GM19238 (cell line): ENCODE data around the gene VMP1.
"Not testable (repeated sequence)": the region's sequence is repeated elsewhere in the genome, so short reads cannot be mapped to it uniquely, and the experiment has no call there.

Experiments used
- DNase-seq: peaks from one replicate; pipeline ENCODE4 v3.0.0; 2011; ENCODE audit warnings: low spot score; ENCODE audit not compliant: insufficient read length

VMP1 gene

DNA sequence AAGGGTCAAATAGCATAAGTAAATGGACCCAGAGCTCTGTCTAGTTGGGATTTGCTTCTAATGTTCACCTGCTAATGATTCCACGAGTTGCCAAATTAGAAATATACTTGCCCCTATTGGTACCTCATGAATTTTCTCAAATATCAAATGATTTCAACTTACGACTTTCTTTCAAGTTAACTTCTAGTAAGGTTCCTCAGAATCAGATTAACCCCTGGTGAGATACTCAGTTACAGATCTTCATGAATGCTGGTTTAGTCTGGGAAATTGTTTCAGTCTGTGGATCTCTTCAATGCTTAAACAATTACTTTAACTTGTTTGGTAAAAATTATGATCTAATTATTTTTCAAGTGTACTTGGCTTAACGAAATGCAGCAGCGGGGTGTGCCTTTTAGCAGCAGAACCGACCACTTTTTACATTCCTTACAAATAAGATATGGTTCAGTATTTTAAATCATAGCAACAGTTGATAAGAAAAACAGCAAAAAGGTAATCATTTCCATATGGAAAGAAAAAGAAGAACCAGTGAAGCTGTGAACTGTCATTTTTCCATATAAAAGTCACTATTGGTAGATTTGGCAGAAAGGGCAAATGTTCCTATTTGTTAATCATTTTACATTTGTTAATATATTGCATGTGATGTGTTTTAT, 150.8 kb downstream of the VMP1 start:
- no peak for DNase-seq

DNA sequence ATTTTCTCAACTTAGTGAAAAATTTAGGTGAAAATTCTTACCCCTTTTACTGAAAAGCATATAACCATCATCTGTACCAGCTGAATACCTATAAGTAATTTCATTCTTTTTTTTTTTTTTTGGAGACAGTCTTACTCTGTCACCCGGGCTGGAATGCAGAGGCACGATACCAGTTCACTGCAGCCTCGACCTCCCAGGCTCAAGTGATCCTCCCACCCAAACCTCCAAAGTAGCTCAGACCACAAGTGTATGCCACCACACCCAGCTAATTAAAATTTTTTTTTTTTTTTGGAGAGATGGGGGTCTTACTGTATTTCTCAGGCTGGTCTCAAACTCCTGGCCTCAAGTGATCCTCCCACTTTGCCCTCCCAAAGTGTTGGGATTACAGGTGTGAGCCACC, 151.5 kb downstream of the VMP1 start:
- DNase-seq: no peak

DNA sequence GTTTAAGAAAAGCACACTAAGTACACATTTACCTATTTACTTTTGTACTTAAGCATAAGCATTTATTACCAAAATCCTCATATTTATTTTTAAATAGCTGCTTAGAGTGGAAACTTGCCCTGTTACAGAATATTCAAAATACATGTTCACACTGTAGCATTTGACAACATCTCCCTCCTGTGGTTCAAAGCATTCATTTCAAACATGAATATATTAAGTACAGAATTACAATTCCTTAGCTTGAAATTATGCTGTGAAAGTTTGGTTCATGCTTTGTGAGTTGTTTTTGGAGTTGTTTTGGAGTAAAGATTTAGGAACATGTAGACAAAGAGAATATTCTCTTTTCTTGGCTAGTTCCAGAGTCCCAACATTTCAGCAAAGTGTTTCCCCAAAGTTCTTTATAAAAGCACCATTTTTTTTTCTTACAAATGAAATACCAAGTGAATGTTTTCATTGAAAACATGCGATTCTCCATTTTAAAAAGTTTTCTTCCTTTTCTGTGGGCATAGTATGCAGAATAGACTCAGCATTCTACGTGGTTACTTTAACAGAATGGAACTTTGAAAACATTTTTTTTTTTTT, 152.1 kb downstream of the VMP1 start:
- no peak for DNase-seq

DNA sequence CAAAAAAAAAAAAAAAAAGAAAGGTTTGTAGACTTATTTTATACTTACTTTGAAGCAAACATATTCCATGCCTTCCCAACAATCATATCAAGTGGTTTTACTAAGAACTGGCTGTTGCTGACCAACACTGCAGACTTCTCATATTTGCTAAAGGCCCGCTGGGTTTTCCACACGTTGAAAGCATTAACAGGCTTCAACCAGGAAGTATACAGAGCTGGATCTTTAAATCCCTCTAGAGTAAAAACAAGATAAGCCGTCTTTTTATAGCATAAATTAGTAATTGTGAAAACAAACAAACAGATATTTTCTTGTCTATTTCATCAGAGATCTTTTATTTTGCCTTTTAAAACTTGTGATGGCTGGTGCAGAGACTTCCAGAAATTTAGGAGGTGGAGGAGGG, 156.2 kb downstream of the VMP1 start:
- DNase-seq: no peak

DNA sequence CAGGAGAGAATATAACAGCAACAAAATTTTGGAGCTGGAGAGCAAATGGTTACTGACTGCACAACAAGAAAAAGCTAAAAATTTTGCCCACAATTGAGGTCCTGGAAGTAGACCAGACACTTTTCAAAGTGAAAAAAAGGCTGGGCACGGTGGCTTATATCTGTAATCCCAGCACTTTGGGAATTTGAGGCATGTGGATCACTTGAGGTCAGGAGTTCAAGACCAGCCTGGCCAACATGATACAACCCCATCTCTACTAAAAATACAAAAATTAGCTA, 162.4 kb downstream of the VMP1 start:
- DNase-seq: no peak

DNA sequence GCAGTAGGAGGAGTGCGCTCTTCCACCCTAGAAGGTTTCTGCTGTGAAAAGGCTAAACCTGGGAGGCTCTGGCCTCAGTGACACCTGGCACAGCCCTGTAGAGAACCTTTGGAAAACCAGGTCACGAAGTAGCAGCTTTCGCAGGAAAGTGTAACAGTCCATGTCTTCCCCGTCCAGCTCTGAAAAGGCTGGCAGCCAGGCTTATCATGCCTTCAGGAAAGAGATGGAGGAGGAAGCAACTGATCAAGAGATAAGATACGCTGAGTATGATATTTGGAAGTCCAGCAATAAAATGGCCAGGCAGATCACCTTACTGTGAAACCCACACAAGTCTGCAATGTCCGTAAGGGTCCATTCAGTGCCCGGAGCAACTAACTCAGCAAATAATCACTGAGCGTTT, 163.0 kb downstream of the VMP1 start:
- DNase-seq: no peak

DNA sequence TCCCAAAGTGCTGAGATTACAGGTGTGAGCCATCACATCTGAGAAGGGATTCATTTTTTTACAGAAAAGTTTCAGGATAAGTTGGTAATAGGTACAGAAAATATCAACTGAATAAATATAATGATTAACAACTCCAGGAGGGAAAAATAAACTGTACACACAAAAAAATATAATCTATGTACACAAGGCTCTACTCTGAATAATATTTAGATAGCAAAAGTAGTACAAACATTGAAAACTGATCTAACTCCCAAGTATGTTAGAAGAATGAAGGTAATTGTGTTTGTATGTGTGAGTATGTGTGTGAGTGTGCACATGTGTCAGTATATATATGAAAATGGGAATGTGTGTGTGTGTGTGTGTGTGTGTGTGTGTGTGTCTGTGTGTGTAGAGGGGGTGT, 164.9 kb downstream of the VMP1 start:
- DNase-seq: no peak

DNA sequence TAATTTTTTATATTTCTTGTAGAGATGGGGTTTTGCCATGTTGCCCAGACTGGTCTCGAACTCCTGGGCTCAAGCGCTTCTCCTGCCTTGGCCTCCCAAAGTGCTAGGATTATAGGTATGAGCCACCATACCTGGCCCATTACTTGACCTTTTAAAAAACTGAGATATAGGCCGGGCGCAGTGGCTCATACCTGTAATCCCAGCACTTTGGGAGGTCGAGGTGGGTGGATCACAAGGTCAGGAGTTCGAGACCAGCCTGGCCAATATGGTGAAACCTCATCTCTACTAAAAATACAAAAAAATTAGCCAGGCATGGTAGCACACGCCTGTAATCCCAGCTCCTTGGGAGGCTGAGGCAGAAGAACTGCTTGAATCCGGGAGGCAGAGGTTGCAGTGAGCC, 166.0 kb downstream of the VMP1 start:
- not testable (repeated sequence) for DNase-seq

DNA sequence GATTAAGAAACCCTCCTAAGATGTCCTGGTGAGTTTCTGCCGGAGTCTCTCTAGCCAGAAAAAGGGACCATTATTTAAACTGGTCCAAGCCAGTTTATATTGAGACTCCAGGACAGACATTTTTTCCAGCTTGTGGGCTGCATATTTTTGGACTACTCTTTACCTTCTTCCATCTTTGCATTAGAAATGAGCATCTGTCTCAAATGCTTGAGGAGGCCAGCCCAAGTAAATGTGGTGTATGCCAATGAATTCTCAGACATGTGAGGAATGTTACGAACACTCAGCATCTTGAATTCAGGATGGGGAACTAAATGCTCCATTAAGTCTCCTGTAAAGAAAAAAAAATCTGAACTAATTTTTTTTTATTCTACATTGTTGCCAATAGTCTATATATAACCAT, 166.9 kb downstream of the VMP1 start:
- no peak for DNase-seq

DNA sequence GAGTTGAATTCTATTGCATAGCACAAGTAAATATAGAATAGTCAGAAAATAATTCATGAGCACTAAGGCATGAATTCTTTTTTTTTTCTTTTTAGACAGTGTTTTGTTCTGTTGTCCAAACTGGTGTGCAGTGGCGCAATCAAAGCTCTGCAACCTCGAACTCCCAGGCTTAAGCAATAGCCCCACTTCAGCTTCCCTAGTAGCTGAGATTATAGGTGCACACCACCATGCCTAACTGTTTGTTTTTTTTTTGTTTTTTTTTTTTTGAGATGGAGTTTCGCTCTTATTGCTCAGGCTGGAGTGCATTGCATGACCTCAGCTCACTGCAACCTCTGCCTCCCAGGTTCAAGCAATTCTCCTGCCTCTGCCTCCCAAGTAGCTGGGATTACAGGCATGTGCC, 168.7 kb downstream of the VMP1 start:
- no peak for DNase-seq

DNA sequence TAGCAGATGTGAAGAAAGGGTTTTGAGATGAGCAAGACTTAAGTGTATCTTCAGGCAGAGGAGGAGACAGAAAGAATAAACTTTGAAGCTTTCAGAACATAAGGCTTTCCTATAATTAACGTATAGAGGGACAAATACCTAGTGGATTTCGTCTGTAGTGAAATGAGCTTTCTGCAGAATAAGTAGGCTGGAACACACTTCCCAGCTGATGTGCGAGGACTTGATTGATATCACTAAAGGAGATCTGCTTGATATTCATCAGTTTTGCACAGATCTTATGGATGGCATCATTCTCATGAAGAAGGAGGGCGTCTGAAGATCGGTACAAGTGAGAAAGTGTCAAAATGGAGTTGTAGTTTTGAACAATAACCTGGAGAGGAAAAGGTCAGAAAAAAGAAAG, 170.5 kb downstream of the VMP1 start:
- DNase-seq: no peak

DNA sequence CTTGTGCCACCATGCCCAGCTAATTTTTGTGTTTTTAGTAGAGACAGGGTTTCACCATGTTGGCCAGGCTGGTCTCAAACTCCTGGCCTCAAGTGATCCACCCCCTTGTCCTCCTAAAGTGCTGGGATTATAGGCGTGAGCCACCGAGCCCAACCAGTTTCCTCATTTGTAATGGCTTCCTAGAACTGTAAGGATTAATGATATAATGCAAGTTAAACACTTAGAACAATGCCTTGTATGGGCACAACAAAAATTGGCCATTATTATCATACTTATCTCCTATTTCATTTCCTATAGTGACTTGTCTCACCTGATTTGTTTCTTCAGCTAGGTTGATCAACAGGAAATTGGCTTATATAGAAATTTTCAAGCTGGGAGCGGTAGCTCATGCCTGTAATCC, 171.2 kb downstream of the VMP1 start:
- DNase-seq: no peak

DNA sequence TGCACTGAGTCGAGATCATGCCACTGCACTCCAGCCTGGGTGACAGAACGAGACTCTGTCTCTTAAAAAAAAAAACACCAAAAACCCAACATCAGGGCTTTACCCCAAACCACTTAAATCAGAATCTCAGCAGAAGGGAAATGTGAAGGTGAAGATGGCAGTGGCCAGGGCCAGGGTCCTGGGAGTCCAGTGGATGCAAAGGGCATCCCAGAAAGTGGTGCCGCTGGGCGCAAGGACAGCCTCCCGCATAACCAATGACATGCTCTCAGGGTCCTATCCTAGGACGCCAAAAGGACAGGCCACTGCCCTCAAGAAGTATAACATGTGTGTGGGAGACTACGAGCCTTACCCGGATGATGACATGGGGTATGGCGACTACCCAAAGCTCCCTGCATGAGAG, 177.4 kb downstream of the VMP1 start:
- no peak for DNase-seq

DNA sequence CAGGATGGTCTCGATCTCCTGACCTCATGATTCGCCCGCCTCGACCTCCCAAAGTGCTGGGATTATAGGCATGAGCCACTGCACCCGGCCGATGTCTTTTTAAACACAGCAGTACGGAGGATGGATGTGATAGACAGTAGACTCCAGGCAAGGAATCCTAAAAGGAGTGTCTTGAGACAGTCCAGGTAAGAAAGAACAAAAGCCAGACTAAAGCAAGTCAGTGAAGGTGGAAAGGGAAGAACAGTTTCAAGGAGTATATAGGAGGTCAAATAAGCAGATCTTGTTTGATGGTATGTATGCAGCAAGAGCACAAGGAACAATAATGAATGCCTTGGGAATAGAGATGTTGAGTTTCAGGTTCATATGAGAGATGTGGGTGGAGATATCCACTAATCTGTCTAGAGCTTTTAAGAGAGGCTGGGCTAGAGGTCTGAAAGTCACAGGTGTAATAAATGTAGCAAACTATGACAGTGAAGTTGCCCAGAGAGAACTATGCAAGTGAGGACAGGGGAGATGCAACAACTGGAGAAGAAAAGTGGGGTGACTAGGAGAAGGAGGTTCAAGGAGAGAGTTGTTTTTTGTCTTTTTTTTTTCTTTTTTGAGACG, 180.8 kb downstream of the VMP1 start:
- no peak for DNase-seq

DNA sequence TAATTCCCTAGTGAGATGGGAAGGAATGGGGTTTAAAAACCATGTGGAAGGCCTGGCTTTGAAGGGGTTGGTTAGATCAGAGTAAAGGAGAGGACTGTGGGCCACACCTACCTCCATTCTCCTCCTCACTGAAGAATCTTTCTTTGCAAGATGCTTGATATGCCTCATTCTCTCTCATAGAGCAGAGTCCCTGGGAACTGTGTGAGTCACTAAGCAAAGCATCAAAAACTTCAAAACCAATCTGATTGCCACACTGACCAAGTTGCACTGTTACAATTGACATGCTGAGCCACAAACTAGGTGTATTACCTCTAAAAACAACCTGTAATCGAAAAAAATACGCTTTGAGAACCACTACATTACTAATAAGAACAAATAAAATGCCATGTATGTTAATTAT, 183.3 kb downstream of the VMP1 start:
- DNase-seq: no peak
